Panc1 (cell line): Measurements from ENCODE around the gene DIAPH3. TPM values are rescaled to one million over a fixed set of nuclear protein-coding genes. Genes with fewer than 3 reads are reported as not detected.

Source experiments
- ATAC-seq: fragments of 200-7000 bp; cut with Tn5 transposase; 2 replicates; pipeline ENCODE4 v1.9.1; 2020; ENCODE audit warnings: mild to moderate bottlenecking, moderate library complexity
- BruUV-seq: library from RNA; stranded (reverse); fragments of 400-500 nt; replicated peaks from 2 replicates; lab custom pipeline; 2021; lab: Mats Ljungman, UMichigan
- CTCF ChIA-PET: fragments of 300-600 bp; sonication (Branson Sonifier 250); formaldehyde crosslinking; loops from one replicate; lab custom pipeline; 2022; ENCODE audit warnings: antibody characterized with exemption; lab: Charles Lee
- POLR2A ChIA-PET: fragments of 300-600 bp; sonication (Branson Sonifier 250); formaldehyde crosslinking; loops from one replicate; lab custom pipeline; 2022; ENCODE audit warnings: antibody characterized with exemption; lab: Charles Lee
- DNase-seq: peaks from one replicate; pipeline ENCODE4 v3.0.0-alpha.2; 2010; ENCODE audit warnings: low read depth, low spot score
- H3K27ac ChIP-seq: 2 replicates; pipeline ENCODE4 v1.5.1; 2011; ENCODE audit warnings: mild to moderate bottlenecking, low read length, inconsistent platforms
- H3K27me3 ChIP-seq: fragments of 200-500 bp; sonication (Bioruptor generic); 2 replicates; pipeline ENCODE4 v1.6.0; 2014; ENCODE audit warnings: low read length, inconsistent platforms; ENCODE audit not compliant: control insufficient read depth, insufficient read depth
- H3K36me3 ChIP-seq: fragments of 200-500 bp; sonication (Bioruptor generic); 2 replicates; pipeline ENCODE4 v1.5.1; 2014; ENCODE audit warnings: inconsistent platforms, mild to moderate bottlenecking, low read length, moderate library complexity; ENCODE audit not compliant: control insufficient read depth, insufficient read depth
- H3K4me1 ChIP-seq: 2 replicates; pipeline ENCODE4 v1.5.1; 2011; ENCODE audit warnings: inconsistent platforms, mild to moderate bottlenecking, low read length, moderate library complexity; ENCODE audit not compliant: control insufficient read depth, insufficient read depth
- H3K4me3 ChIP-seq, 2 experiments: 2 replicates each; pipeline ENCODE4 v1.5.1; 2011 to 2012; ENCODE audit warnings: low read depth in 2 of 2, low read length in 2 of 2, mild to moderate bottlenecking in 2 of 2, inconsistent platforms in 1 of 2, moderate library complexity in 1 of 2
- H3K9me3 ChIP-seq: fragments of 200-500 bp; sonication (Bioruptor generic); 2 replicates; pipeline ENCODE4 v1.5.1; 2014; ENCODE audit warnings: low read depth, mild to moderate bottlenecking, inconsistent platforms, low read length, moderate library complexity; ENCODE audit not compliant: control insufficient read depth, insufficient read depth
- POLR2AphosphoS5 ChIP-seq: IDR thresholded peaks from 2 replicates; pipeline ENCODE4 v1.6.1; 2012; ENCODE audit warnings: mild to moderate bottlenecking, low read depth, low read length, moderate library complexity
- SIN3A ChIP-seq: IDR thresholded peaks from 2 replicates; pipeline ENCODE4 v1.6.1; 2012; ENCODE audit warnings: low read depth, mild to moderate bottlenecking, low read length, moderate library complexity, borderline replicate concordance; ENCODE audit not compliant: insufficient read depth
- TCF7L2 ChIP-seq: IDR thresholded peaks from 2 replicates; pipeline ENCODE4 v1.6.1; 2011; ENCODE audit warnings: mild to moderate bottlenecking, low read depth, low read length, inconsistent platforms
- in situ Hi-C: cut with HindIII; loops from 2 replicates; pipeline ENCODE4 v1.10.0; 2016; ENCODE audit warnings: low sequenced_read_pairs, low pct_unique_long_range_greater_than_20kb
- intact Hi-C: fragments of 100-400 bp; cut with micrococcal nuclease; formaldehyde crosslinking; loops from one replicate; pipeline ENCODE4 v1.10.0; 2022; ENCODE audit not compliant: unreplicated experiment
- total RNA-seq: library from RNA; stranded (reverse); gene quantifications from one replicate; pipeline ENCODE4 v1.2.1, GENCODE V29; 2021; ENCODE audit not compliant: unreplicated experiment
- TF ChIP-seq, protein P1 (sequence below): fragments of 450-650 bp; IDR thresholded peaks from 2 replicates; pipeline ENCODE4 v1.5.1; 2017; ENCODE audit warnings: mild to moderate bottlenecking
- TF ChIP-seq, protein P2 (sequence below), 2 experiments: IDR thresholded peaks; 2 replicates each; pipeline ENCODE4 v1.6.1; 2011 to 2012; ENCODE audit warnings: low read depth in 2 of 2, control low read depth in 1 of 2, low read length in 1 of 2, mild to moderate bottlenecking in 1 of 2, moderate library complexity in 1 of 2; ENCODE audit not compliant: insufficient read depth in 1 of 2

Gene DIAPH3
- total RNA-seq, 1 experiment from 2014 or later: 15.4 TPM

DNA sequence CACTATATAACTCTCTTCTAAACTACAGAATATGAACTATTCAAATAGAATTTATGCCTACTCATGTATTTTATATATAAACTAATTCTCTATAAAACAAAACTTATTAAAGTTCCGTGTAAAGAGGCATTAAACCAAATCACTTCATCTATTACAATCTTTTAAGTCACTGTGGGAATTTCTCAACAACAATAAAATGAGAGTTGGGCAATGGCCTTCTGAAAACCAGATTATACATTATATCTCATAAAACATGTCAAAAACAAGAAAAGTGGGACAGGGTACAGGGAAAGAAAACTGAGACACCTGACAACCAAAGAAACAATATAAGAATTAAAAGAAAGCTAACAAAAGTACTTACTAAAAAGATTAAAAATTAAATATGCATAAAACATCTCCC, 145.2 kb downstream of the DIAPH3 start:
- H3K27me3 ChIP-seq: no peaks in the 10 kb centered on the region
- no TSS peak for BruUV-seq
- no peaks in the 10 kb centered on the region; the same call in 1 of the 2 replicates for H3K36me3 ChIP-seq
- in situ Hi-C loops: no loop called here
- intact Hi-C loops: no loop called here
- no peak for DNase-seq
- no peak overlapping the region for H3K4me3 ChIP-seq
- no peaks in the 10 kb centered on the region for H3K9me3 ChIP-seq
- POLR2A ChIA-PET: no interaction called here
- no peak overlapping the region for H3K27ac ChIP-seq
- H3K4me1 ChIP-seq: no peaks in the 10 kb centered on the region
- CTCF ChIA-PET: no interaction called here
- ATAC-seq: no peak
- TF ChIP-seq, protein P1, sequence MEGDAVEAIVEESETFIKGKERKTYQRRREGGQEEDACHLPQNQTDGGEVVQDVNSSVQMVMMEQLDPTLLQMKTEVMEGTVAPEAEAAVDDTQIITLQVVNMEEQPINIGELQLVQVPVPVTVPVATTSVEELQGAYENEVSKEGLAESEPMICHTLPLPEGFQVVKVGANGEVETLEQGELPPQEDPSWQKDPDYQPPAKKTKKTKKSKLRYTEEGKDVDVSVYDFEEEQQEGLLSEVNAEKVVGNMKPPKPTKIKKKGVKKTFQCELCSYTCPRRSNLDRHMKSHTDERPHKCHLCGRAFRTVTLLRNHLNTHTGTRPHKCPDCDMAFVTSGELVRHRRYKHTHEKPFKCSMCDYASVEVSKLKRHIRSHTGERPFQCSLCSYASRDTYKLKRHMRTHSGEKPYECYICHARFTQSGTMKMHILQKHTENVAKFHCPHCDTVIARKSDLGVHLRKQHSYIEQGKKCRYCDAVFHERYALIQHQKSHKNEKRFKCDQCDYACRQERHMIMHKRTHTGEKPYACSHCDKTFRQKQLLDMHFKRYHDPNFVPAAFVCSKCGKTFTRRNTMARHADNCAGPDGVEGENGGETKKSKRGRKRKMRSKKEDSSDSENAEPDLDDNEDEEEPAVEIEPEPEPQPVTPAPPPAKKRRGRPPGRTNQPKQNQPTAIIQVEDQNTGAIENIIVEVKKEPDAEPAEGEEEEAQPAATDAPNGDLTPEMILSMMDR: no peak
- TF ChIP-seq, protein P2, sequence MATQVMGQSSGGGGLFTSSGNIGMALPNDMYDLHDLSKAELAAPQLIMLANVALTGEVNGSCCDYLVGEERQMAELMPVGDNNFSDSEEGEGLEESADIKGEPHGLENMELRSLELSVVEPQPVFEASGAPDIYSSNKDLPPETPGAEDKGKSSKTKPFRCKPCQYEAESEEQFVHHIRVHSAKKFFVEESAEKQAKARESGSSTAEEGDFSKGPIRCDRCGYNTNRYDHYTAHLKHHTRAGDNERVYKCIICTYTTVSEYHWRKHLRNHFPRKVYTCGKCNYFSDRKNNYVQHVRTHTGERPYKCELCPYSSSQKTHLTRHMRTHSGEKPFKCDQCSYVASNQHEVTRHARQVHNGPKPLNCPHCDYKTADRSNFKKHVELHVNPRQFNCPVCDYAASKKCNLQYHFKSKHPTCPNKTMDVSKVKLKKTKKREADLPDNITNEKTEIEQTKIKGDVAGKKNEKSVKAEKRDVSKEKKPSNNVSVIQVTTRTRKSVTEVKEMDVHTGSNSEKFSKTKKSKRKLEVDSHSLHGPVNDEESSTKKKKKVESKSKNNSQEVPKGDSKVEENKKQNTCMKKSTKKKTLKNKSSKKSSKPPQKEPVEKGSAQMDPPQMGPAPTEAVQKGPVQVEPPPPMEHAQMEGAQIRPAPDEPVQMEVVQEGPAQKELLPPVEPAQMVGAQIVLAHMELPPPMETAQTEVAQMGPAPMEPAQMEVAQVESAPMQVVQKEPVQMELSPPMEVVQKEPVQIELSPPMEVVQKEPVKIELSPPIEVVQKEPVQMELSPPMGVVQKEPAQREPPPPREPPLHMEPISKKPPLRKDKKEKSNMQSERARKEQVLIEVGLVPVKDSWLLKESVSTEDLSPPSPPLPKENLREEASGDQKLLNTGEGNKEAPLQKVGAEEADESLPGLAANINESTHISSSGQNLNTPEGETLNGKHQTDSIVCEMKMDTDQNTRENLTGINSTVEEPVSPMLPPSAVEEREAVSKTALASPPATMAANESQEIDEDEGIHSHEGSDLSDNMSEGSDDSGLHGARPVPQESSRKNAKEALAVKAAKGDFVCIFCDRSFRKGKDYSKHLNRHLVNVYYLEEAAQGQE (IDR thresholded peaks at IDR 0.05; ENCODE audit: insufficient read depth in 1 of 2, low read depth in 2 of 2, low read length in 1 of 2): no peak
- TF ChIP-seq POLR2AphosphoS5: no peak
- TF ChIP-seq SIN3A: no peak
- no peak for TF ChIP-seq TCF7L2

DNA sequence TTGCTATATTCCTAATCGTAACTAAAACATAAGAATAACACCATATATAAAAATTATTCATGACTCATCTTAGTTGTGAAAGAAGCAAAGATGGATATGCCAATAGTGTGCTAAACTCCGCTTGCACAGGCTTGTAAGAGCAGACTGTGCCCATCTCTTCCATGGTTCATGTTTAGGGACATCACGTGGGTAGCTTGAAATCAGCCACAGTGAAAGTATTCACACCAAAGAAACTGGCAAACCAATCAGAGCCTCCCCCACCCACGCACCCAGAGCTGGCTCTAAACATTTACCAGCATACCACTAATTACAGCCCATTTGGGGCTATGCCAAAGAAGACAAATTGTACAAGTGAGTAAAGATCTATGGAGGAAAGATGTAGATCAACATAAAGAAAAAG, 147.5 kb downstream of the DIAPH3 start:
- Histone ChIP-seq H3K36me3 (no peaks in the 10 kb centered on the region; the same call in 1 of the 2 replicates), H3K9me3 (no peaks in the 10 kb centered on the region), H3K27ac (no peak overlapping the region), H3K4me3 (no peak overlapping the region), H3K27me3 (no peaks in the 10 kb centered on the region), H3K4me1 (no peaks in the 10 kb centered on the region)
- DNase-seq (no peak), ATAC-seq (no peak)
- ChIA-PET CTCF (no interaction called here), POLR2A (no interaction called here)
- no TSS peak for BruUV-seq
- intact Hi-C loops (no loop called here), in situ Hi-C loops (no loop called here)
- no peak for TF ChIP-seq POLR2AphosphoS5

DNA sequence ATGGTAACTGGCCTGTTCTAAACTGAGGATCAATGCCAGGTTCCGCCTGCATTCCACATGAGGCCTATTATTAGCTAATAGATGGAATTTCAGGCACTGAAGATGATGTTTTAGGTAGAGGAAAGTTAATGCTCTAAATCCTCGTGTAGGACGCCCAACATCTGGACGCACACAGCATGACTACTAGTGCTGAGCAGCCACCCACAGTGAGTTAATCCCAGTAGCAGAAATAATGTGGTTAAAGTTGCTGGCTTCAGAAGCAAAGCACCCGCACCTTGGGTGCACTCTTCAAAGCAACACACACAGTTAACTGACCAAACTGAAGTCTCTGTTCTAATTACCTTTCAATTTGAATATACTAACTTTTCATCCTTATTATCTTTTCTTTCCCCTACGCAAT, 150.6 kb downstream of the DIAPH3 start:
- intact Hi-C loops: no loop called here
- no peak for ATAC-seq
- Histone ChIP-seq H3K27ac (no peak overlapping the region), H3K4me1 (no peaks in the 10 kb centered on the region), H3K36me3 (no peaks in the 10 kb centered on the region; the same call in 1 of the 2 replicates), H3K4me3 (no peak overlapping the region), H3K27me3 (no peaks in the 10 kb centered on the region), H3K9me3 (no peaks in the 10 kb centered on the region)
- DNase-seq: no peak
- BruUV-seq: no TSS peak
- in situ Hi-C loops: no loop called here
- CTCF ChIA-PET: no interaction called here
- POLR2A ChIA-PET: no interaction called here
- TF ChIP-seq TCF7L2 (no peak), POLR2AphosphoS5 (no peak), SIN3A (no peak)
- TF ChIP-seq, protein P1: no peak
- TF ChIP-seq, protein P2 (IDR thresholded peaks at IDR 0.05; ENCODE audit: insufficient read depth in 1 of 2, low read depth in 2 of 2, low read length in 1 of 2): no peak
